T-helper 9 cell (primary cell): ENCODE results near the gene SPOCK1.

Experiments used
- DNase-seq: peaks from one replicate; pipeline ENCODE4 v3.0.0-alpha.2; 2020

Gene SPOCK1

DNA sequence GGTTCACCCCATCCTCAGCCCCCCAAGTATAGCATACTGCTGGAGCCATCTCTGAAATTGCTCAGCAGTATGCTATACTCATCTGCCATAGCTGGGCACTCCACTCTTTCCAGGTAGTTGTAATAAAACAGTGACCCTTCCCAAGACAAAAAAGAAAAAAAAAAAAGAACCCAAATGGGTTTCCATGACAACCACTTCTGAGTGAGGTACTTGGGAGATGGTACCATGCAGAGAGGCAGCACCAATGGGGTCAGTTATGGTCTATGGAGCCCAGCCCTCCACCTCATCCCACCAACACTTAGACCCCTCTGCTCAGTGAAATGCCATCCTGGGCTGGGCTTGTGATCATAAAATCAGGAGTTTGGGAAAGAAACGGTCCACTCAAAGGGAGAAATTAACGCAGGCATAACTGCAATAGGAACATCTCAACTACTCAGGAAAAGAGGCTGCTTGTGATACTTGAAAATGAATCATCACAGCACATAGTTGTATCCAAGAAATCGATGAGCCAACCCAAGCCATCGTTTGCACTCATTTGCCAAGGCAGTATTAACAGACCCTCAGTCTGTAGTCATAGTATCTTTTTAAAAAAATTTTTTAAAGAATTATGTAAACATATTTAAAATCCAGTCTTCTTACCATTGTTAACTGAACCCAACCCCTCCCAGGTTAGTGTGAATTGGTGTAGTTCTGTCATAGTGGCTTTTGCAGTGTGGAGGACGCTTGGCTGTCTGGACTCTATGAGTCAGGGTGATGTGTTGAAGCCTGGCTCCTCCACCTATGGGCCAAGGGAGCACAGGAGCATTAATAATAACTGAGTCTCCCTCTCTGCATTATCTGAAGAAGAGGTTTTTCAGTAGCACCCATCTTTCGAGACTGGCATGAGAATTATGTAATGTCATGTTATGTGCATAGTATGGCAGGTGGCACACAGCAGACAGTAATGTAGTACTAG is 402.7 kb downstream of the SPOCK1 start:
- no peak for DNase-seq

DNA sequence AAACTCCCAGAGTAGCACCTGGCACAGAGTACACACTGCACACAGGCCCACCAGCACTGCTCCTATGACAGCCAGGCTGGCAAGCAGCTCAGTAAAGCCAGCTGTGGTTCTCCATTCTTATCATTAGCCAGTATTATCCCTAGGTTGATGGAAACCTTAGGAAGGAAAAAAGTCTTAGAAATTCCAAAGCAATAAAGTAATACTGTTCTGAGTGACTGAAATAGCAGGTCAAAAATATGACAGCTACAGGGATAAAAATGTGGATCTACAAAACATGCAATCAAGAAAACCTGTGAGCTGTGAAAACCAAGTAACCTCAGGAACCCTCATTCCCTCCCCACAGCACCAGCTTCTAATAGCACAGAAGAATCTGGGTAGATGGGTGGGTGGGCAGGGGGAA is 403.5 kb downstream of the SPOCK1 start:
- no peak for DNase-seq

DNA sequence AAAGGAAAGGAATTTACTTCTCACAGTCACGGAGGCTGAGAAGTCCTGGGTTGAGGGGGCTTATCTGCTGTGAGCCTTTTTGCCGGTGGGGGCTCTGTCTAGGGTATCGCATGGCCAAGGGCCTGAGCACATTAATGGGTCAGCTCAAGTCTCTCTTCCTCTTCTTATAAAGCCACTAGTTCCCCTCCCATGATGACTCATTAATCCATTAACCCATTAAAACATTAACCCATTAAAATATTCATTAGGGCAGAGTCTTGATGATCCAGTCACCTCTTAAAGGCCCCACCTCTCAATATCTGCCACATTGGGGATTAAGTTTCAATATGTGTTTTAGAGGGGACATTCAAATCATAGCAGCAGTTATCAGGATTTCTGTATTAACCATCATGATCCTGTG is 406.3 kb downstream of the SPOCK1 start:
- no peak for DNase-seq

DNA sequence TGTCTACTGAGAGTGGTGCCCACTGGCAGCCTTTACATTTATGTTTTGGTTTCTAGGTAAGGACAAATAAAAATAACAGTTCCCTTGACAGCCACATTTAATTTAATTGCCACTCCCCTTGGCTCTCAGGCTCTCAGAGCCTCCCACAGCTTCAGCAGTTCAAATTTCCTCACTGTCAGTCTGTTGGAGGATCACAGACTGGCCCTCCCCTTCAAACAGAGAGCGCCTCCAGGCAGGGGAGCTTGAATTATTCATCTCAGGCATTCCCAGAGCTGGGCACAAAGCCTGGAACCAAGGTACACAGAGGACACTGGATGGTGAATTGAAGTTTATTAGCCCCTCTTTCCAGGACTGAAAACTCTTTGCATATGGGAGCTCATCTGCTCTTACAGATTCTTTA is 407.7 kb downstream of the SPOCK1 start:
- no peak for DNase-seq

DNA sequence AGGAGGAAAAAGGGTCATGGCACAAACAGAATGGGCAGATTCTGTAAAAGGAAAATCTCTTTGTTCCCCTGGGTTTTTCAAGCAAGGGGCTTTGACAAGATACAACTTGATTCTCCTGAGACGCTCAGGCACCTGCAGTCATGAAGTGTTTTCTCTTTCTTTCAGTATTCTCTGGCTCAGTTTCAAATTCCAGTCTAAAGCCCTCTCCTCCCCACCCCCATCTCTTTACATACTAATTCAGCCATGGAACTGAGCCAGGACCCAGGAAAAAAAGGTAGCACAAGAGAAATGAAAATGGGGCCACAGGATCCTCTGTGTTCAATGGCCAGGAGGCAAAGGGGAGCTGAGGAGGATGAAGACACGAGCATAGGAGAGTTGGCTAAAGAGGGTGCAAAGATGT is 408.4 kb downstream of the SPOCK1 start:
- no peak for DNase-seq

DNA sequence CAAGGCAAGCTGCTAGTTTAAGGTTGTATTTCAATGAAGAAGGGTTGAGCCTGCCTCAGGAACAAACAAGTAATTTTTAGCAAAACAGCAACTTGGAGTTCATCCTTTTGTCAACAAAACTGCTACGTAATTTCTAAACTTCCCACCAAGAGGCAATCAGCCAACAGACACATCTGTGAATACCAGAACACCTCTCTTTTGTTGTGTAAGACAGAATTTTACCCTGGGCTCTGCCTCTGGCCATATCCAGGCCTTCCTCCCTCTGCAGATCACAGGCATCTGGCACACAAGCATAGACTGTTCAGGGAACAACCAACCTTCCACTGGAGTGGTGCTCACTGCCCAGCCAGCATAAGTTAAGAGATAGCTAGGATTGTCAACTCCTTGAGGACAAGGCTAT is 409.0 kb downstream of the SPOCK1 start:
- DNase-seq, result no peak

DNA sequence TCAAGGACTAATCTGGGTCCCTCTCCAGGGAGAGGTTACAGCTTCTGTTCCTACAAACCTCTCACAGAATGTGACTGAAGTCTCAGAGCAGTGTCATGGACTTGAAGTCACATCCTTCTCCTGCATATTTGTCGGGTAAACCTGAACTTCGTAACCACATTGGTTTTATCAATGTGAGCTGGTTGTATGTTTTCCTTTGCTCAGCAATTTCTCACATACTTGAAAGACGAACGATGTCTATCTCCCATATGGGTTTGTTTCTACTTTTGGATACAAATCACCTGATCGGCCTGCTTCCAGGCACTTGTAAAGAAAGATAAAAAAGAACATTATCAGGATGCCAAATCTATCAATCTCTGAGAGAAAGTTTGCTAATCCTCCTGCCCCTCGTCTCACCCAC is 411.0 kb downstream of the SPOCK1 start:
- no peak for DNase-seq

DNA sequence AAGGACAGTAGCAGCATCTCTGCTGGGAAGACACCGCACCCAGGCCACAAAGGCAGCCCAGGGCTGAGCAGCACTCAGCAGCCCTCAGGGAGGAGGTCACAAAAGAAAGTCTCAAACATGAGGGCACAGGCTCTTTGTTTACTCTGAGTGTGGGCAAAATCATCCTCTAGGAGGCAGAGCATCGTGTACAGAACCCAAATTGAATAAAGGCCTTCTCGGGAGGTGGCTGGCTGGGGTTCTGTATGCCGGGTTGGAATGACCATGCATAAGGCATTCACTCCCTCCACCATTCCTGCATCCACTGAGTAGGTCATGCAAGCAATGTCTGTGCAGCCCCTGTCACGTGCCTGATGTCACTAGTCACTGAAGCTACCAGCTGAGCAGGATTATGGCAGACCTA is 412.8 kb downstream of the SPOCK1 start:
- no peak for DNase-seq

DNA sequence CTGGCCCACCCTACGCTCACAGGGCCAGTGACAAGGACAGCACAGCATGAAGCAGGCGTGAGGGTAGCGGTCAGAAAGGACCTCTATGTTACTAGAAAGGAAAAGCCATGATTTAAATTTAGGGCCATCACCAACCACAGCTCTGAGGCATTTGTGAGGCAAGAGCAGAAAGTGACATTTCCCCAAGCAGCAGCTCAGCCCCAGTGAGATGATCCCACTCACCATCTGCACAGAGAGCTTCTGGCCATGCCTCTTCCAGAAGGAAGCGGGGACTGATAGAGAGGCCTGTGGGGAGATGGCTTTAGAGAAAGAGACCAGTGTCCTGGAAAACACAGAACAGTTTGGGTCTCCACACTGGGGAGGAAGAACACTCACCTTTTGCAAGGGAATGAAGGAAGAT is 413.9 kb downstream of the SPOCK1 start:
- no peak for DNase-seq

DNA sequence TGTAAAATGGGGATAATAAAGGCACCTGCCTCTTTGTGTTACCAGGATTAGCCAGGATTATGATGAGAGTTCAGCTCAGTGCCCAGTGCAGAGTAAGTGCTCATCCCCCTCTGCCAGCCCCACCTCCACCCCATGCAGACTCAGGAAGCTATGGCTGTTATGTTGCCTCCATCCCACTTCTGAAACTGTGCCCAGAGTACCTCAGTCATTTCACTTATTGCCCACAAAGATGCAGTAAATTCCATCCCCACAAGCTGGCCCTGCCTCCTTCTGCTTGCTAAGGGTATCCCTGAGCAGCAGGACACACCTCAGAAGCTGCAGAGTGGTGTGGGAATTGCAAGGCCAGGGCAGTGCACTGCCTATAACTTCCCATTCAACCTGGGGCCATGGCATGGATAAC is 415.1 kb downstream of the SPOCK1 start:
- no peak for DNase-seq

DNA sequence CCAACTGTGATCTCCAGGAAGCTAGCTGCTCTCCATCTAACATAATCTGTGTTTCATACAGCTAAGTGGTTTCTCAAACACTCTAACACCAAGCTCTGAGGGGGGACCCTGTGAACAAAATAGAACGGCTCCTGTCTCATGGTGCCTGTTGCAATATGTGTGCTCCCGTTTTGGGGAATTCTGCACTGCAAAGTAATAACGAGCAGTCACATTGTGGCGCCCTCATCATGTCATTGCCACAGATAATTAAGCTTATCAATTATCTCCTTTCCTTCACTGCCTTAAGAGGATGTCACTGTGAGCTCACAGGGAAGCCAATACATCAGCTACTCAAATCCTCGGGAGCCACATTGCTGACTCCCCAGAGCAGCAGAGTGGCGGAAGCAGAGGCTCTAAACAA is 416.2 kb downstream of the SPOCK1 start:
- no peak for DNase-seq

DNA sequence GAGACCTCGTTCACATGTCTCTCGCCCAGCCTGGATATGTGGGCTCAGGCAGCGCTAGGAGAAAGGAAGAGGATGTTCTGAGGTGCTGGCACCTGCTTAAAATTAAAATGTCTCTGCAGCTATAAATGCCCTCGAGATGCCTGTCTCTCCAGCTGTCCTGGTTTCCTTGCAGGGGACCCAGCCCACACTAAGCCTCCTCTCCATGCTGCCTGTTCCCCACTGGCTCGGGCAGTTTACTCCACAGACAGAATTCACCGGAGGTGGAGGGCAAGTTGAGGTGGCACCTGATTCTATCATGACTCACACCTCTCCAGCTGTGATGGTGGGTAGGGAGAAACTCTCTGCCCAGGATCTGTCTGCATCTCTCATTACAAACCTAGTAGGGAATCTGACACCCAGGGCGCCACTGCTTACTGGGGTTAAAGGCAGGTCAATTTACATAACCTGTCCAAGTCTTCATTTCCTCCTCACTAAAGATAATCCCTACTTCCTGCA is 420.9 kb downstream of the SPOCK1 start:
- no peak for DNase-seq

DNA sequence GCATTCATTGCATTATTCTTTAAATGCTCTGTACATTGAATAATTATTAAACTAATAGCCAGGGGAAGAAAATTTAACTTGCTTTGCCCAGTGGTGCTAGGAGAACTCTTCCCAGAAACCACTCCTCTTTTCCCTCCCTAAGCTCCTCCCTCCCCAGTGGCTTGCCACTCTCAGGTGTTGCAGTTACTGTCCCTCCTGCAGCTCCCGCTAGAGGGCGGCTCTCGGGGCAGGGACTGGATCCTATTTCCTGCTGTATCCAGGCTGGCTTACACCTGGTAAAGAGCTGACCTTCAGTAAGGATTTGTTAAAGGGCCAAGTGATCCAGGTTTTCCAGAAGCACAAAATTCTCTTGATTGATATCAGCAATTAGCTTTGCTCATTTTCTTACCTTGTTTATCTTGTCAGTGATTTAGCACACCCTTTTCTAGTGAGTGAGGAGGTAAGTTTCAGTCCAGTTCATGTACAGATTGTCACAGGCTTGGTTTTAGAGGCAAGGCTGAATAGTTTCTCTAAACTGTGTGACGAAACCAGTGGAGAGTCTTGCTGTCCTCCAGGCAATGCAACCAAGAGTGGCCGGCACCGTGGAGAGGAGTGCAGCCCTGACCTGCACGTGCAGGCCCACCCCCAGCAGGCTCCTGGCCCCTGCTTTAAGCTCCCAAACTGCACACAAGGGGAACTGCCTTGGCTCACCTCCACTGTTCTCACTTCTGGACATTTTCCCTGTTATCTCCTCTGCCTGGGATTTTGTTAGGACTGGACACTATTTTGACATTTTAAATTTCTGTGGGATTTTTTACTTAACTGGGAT is 423.8 kb downstream of the SPOCK1 start:
- no peak for DNase-seq

DNA sequence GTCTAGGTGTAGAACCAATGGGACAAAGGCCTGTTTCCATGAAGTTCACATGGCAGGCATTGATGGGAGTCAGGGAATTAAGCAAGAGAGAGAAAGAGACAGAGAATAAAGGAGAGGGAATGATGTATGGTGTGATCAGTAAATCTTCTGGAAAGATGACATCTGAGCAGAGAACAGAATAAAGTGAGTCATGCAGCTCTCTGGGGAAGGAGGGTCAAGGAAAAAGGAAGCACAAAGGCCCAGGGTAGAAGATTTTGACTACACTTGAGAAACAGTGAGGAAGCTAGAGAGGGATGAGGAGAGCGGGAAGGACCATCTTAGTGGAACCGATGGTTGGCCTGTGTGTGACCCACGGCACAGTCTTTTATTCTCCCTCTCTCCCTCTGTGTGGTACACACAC is 425.9 kb downstream of the SPOCK1 start:
- DNase-seq, result no peak

DNA sequence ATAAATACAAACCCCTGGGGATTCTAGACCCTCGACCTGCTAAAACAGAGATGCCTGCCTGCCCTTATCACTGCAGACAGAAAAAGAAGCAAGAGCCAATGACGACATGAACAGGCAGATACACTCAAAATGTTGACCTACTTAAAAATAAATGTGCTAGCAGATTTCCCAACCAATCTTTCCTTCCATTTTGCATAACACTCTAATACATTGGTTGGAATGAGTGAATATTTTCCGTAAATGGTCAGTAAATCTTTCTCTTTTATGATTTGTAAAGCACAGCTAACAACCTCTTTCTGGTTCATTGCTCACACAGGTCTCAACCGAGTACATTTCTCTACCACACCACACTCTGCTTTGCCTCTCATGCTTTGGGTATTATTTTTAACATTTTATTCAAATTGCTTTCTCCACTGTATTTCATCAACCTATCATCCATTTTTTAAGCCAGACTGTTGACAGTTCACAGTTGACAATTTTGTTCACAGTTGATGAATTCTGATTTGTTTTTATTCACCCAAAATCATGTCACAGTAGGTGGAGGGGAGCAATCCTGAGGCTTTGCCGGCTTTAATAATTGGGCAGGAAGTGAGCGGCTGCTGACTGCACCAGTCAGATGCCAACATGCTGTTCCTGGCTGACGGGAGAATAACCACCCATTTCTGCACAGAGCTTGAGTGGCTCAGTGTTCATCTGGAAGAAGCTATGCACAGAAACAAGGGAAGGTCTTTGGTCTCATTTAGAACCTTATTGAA is 426.6 kb downstream of the SPOCK1 start:
- no peak for DNase-seq

DNA sequence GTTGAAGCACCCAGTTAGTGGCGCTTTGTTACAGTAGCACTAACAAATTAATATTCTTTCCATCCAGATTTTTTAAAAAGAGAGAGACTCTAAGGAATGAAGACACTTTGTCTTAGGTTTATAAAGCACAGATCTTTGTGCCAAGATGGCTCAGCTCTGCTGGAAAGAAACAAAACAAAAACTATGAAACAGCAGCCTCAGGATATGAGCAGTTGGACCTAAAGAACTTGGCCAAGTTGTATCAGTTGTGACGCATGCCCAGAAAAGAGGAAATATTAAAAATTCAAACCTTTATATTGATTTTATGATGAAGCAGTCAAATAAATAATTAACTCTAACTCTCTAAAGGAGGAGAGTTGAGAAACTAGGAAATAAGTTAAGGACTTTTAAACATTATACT is 427.2 kb downstream of the SPOCK1 start:
- no peak for DNase-seq

DNA sequence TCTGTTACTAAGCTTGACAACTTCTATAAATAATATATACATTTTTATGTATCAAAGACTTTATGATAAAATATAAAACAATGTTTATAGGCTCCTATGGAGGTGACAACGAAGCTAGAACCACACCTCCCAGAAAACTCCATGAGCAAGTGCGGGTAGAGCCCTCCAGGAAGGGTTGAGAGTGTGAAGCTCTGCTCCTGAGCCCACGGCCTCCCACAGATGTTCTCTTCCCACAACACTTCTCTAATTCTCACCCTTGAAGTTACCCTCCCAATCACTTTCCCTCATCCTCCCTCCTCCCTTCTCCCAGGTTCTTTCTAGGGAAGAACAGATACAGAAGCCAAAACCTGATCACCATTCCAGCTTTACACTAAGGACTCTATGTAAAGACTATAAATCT is 427.6 kb downstream of the SPOCK1 start:
- no peak for DNase-seq

DNA sequence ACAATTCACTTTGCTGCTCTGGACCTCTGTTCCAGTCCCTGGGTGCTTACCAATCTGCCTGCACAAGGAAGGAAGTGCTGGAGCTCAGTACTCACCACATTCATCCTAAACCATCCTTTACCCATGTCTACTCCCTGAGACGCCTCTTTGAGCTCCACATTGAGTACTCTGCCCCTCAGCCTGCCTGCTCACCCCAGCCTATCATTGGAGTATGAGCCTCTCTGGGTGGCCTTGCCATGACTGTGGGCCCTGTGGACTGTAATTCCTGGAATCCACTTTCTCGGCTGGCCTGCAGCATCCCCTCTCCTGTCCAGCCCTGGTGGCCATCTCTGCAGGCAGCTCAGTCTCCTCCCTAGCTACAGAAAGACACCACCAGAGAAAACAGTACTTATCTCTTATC is 428.6 kb downstream of the SPOCK1 start:
- no peak for DNase-seq

DNA sequence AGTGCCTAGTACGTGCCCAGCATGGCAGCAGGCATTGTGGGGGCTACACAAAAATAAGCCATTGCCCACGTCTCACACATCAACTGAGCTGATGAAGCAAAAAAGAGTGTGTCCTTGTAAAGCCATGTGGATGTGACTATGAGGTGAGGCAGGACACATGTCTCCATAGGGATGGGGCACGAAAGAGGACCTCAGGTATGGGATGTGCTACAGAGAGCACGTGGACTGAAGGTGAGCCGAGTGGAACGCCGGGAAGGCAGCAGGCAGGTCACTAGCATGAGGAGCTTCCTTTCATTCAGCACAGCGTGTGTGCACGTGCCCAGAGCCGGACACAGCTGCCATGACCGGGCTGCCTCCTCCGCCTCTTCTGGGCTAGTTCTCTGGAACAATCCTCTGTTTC is 429.8 kb downstream of the SPOCK1 start:
- DNase-seq, result no peak

DNA sequence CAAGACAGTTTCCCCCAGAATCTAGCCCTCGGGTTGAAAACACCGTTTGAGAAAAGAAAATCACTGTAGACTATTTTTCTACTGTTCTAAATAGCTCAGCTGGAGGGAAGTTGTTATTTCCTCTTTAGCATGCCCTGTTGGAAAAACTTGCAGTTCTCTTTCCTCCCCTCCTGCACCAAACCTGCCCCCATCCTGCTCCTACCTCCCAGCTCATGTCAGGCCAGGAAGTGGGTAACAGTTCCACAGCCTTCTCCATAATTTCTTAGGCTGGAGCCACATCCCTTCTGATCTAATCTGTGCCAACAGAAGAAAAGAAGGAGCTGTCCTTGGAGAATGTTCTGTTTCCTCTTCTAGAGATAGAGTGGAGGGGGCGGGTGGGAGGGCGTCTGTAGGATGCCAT is 437.7 kb downstream of the SPOCK1 start:
- DNase-seq, result no peak

DNA sequence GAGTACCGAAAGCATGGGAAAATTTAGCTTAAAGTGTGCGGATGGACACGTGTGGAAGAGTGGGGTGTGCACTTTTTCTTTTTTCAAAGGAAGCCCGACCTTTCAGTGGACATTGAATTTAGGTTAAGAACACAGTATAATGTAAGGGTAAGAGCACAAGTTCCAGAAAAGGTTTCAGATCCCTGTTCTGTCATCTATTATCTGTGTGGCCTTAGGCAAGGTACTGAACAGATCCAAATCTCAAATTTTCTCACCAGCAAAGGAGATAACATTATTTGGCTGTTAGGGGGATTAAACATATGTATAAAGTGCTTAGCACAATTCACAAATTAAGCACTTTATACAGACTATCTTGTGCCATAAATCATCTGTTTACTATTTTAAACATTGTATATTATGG is 441.0 kb downstream of the SPOCK1 start:
- DNase-seq, result no peak

DNA sequence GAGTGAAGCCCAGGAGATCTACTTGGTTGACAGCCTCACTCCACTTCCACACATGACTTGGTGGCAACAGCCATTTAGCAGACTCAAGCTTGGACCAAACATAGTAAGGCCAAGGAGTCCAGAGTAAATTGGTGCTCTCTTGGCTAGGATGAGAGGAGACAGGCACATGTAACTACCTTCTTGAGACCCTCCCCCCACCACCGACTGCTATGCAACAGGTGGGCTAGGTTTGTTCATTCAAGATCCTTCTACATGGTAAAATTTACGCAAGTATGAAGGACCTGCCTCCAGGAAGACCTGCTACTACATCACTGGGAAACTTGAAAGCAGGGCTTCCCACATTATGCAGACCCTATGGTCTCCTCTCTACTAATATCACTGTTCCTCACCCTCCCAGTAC is 442.4 kb downstream of the SPOCK1 start:
- DNase-seq, result no peak

DNA sequence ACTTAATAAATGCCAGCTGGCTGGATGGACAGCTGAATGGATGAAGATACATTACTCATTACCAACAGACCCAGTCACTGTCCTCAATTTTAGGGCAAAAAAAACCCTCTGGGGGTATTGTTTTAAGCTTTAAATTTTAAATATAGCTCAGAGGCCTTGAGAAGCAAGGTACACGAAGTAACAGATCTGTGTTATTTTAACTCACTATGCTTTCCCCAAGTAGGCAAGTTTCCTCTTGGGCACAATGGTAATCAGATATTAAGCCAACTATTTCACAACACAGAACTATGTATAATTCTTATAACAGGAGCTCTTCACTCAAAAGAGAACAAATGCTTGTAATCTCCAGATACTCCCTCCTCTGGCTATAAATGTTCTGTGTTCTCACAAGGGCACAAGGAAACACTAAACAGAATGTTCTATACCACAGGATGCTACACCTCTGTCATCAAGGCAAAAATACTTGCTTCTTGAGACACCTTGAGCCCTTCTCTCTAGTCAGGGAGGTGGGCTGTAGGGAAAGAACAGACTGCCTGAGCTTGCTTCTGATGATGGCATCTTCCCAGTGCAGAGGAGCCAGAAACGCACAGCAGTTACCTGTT is 443.8 kb downstream of the SPOCK1 start:
- DNase-seq, result no peak
